ENCODE measurements around the gene DAP. TPM values are rescaled to one million over a fixed set of nuclear protein-coding genes. Genes with fewer than 3 reads are reported as not detected.
A peak's percentile ranks its signal among the peaks of the same experiment; 100 is the strongest.

DAP gene
- total and polyA plus RNA-seq, 2 donors (not counting 1 experiment from before 2014, with no cell fraction given) = 56.6 to 158 TPM

GRCh38 chr5:10655972-10656830 lies 104.8 kb downstream of the DAP start:
- TF ChIP-seq CTCF (conservative IDR thresholded peaks at IDR 0.05 in 1 of 2, IDR thresholded peaks at IDR 0.05 in 1 of 2; ENCODE audit: low read depth in 1 of 2, low read length in 2 of 2) = no peak
- no peak for TF ChIP-seq EZH2 (IDR thresholded peaks at IDR 0.05; ENCODE audit: low read length, missing control alignments)
- H3K27ac ChIP-seq (ENCODE audit: insufficient read depth, low read length) = no peak overlapping the region
- no peak overlapping the region for H3K4me3 ChIP-seq (replicated peaks in 1 of 4; ENCODE audit: control extremely low read depth in 1 of 4, insufficient read depth in 1 of 4, low read depth in 3 of 4, low read length in 4 of 4)
- H3K27me3 ChIP-seq (ENCODE audit: control insufficient read depth, insufficient read depth, low read length) = no peaks in the 10 kb centered on the region
- H3K9ac ChIP-seq (ENCODE audit: insufficient read depth, low read length) = no peak overlapping the region
- no peaks in the 10 kb centered on the region for H3K9me3 ChIP-seq (ENCODE audit: control insufficient read depth, insufficient read depth, low read depth, low read length)
- H3K79me2 ChIP-seq (ENCODE audit: control insufficient read depth, insufficient read depth, low read length) = no peaks in the 10 kb centered on the region
- no peaks in the 10 kb centered on the region for H4K20me1 ChIP-seq (ENCODE audit: control insufficient read depth, extremely low read depth, insufficient read depth, low read length)
- H3K4me1 ChIP-seq (ENCODE audit: control insufficient read depth, extremely low read depth, insufficient read depth, low read length) = no peaks in the 10 kb centered on the region
- H3K36me3 ChIP-seq (ENCODE audit: control insufficient read depth, insufficient read depth, low read length) = no peaks in the 10 kb centered on the region
- DNase-seq (ENCODE audit: low read depth in 2 of 2) = no peak
- H3K4me2 ChIP-seq (ENCODE audit: extremely low read depth, insufficient read depth, low read length) = no peak overlapping the region
- H2AFZ ChIP-seq (ENCODE audit: low read length) = no peak overlapping the region

GRCh38 chr5:10655161-10655971 lies 105.7 kb downstream of the DAP start:
- peak in 1 of 2 donors; percentile 68 for DNase-seq (ENCODE audit: low read depth in 2 of 2)
- Histone ChIP-seq H3K36me3 (ENCODE audit: control insufficient read depth, insufficient read depth, low read length) (no peaks in the 10 kb centered on the region), H3K4me3 (replicated peaks in 1 of 4; ENCODE audit: control extremely low read depth in 1 of 4, insufficient read depth in 1 of 4, low read depth in 3 of 4, low read length in 4 of 4) (no peak overlapping the region), H3K27me3 (ENCODE audit: control insufficient read depth, insufficient read depth, low read length) (no peaks in the 10 kb centered on the region), H2AFZ (ENCODE audit: low read length) (no peak overlapping the region), H3K27ac (ENCODE audit: insufficient read depth, low read length) (no peak overlapping the region), H3K9ac (ENCODE audit: insufficient read depth, low read length) (no peak overlapping the region), H4K20me1 (ENCODE audit: control insufficient read depth, extremely low read depth, insufficient read depth, low read length) (no peaks in the 10 kb centered on the region), H3K4me1 (ENCODE audit: control insufficient read depth, extremely low read depth, insufficient read depth, low read length) (no peaks in the 10 kb centered on the region), H3K79me2 (ENCODE audit: control insufficient read depth, insufficient read depth, low read length) (no peaks in the 10 kb centered on the region), H3K9me3 (ENCODE audit: control insufficient read depth, insufficient read depth, low read depth, low read length) (no peaks in the 10 kb centered on the region), H3K4me2 (ENCODE audit: extremely low read depth, insufficient read depth, low read length) (no peak overlapping the region)
- no peak for TF ChIP-seq EZH2 (IDR thresholded peaks at IDR 0.05; ENCODE audit: low read length, missing control alignments)
- TF ChIP-seq CTCF (conservative IDR thresholded peaks at IDR 0.05 in 1 of 2, IDR thresholded peaks at IDR 0.05 in 1 of 2; ENCODE audit: low read depth in 1 of 2, low read length in 2 of 2) = no peak

- no peaks in the 10 kb centered on the region for H3K9me3 ChIP-seq (ENCODE audit: control insufficient read depth, insufficient read depth, low read depth, low read length)
- no peak for TF ChIP-seq CTCF (conservative IDR thresholded peaks at IDR 0.05 in 1 of 2, IDR thresholded peaks at IDR 0.05 in 1 of 2; ENCODE audit: low read depth in 1 of 2, low read length in 2 of 2)
- no peak for TF ChIP-seq EZH2 (IDR thresholded peaks at IDR 0.05; ENCODE audit: low read length, missing control alignments)
- H3K27me3 ChIP-seq (ENCODE audit: control insufficient read depth, insufficient read depth, low read length) = no peaks in the 10 kb centered on the region
- H3K9ac ChIP-seq (ENCODE audit: insufficient read depth, low read length) = no peak overlapping the region
- no peaks in the 10 kb centered on the region for H3K36me3 ChIP-seq (ENCODE audit: control insufficient read depth, insufficient read depth, low read length)
- H2AFZ ChIP-seq (ENCODE audit: low read length) = no peak overlapping the region
- H3K27ac ChIP-seq (ENCODE audit: insufficient read depth, low read length) = no peak overlapping the region
- H3K4me2 ChIP-seq (ENCODE audit: extremely low read depth, insufficient read depth, low read length) = no peak overlapping the region
- H3K4me3 ChIP-seq (replicated peaks in 1 of 4; ENCODE audit: control extremely low read depth in 1 of 4, insufficient read depth in 1 of 4, low read depth in 3 of 4, low read length in 4 of 4) = no peak overlapping the region
- H3K79me2 ChIP-seq (ENCODE audit: control insufficient read depth, insufficient read depth, low read length) = no peaks in the 10 kb centered on the region
- no peak for DNase-seq (ENCODE audit: low read depth in 2 of 2)
- H3K4me1 ChIP-seq (ENCODE audit: control insufficient read depth, extremely low read depth, insufficient read depth, low read length) = no peaks in the 10 kb centered on the region
- no peaks in the 10 kb centered on the region for H4K20me1 ChIP-seq (ENCODE audit: control insufficient read depth, extremely low read depth, insufficient read depth, low read length)
Measured at GRCh38 chr5:10654566-10654965, 106.5 kb downstream of the DAP start.

All from fibroblast of lung (primary cell).